ENCODE results near the gene RGS3. TPM values are rescaled to one million over a fixed set of nuclear protein-coding genes. Genes with fewer than 3 reads are reported as not detected.

RGS3 gene
- total and polyA plus RNA-seq, 2 of the 13 experiments (the other 11 are each of a cell fraction or from before 2014, with no cell fraction given), result 17.1 to 28.8 TPM

DNA sequence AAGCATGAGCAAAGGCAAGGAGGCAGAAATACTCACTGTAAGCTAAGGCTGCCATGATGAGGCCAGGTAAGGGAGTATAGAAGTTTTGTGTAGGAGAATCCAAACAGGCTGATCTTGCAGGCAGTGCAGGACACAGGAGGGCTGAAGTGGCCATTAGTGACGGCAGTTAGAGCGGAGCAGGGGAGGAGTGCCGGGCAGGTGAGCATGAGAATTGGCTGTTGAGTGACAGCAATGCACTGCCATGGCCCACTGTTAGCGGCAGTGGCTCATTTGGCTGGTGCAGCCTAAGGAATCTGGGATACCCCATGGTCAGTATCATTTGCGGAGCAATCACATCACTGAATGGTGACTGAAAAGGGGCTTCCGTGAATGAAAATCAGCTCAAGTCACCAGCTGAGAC is 22.8 kb downstream of the RGS3 start:
- in situ Hi-C loops (cut with HindIII; ENCODE audit: extremely low pct_ligation_motif_present, low pct_unique_long_range_greater_than_20kb) (no loop called here), intact Hi-C loops (cut with micrococcal nuclease; ENCODE audit: unreplicated experiment) (no loop called here)
- no peak for ATAC-seq
- BruUV-seq (replicated peaks), result no TSS peak
- Histone ChIP-seq H2AFZ (ENCODE audit: low read length) (no peak overlapping the region), H3K9ac (ENCODE audit: insufficient read depth, low read depth, low read length) (no peak overlapping the region), H3K9me3 (ENCODE audit: low read length) (no peaks in the 10 kb centered on the region), H3K4me3 (replicated peaks in 1 of 3; ENCODE audit: insufficient read depth in 1 of 3, low read depth in 2 of 3, low read length in 3 of 3) (no peak overlapping the region), H3K27ac (ENCODE audit: extremely low read length, insufficient read depth, low read length) (no peak overlapping the region), H3K36me3 (replicated peaks in 1 of 2; ENCODE audit: control insufficient read depth in 1 of 2, insufficient read depth in 2 of 2, low read length in 2 of 2) (peaks cover 18 to 51% of the 10 kb centered on the region in 2 experiments; a peak in 4 of 5 replicates), H3K4me1 (ENCODE audit: insufficient read depth, low read length) (no peaks in the 10 kb centered on the region), H4K20me1 (ENCODE audit: insufficient read depth, low read length) (no peaks in the 10 kb centered on the region), H3K4me2 (ENCODE audit: low read depth, low read length) (no peak overlapping the region), H3K79me2 (ENCODE audit: insufficient read depth, low read length) (no peaks in the 10 kb centered on the region), H3K27me3 (ENCODE audit: control insufficient read depth in 1 of 2, insufficient read depth in 2 of 2, low read length in 2 of 2) (no peaks in the 10 kb centered on the region)
- TF ChIP-seq HOXA9 (CRISPR knock-in tag; IDR thresholded peaks at IDR 0.05; ENCODE audit: borderline replicate concordance), result no peak
- TF ChIP-seq NFATC3 (CRISPR knock-in tag; IDR thresholded peaks at IDR 0.05), result no peak
- no peak for TF ChIP-seq NR2C2 (CRISPR knock-in tag; IDR thresholded peaks at IDR 0.05; ENCODE audit: borderline replicate concordance)
- TF ChIP-seq ZNF441 (CRISPR knock-in tag; IDR thresholded peaks at IDR 0.05; ENCODE audit: borderline replicate concordance), result no peak
- no peak for TF ChIP-seq TEAD3 (CRISPR knock-in tag; optimal IDR thresholded peaks at IDR 0.05; ENCODE audit: borderline replicate concordance)
- TF ChIP-seq ZFP62 (CRISPR knock-in tag; IDR thresholded peaks at IDR 0.05), result no peak
- no peak for TF ChIP-seq BRCA1 (CRISPR knock-in tag; IDR thresholded peaks at IDR 0.05)
- TF ChIP-seq ZNF337 (CRISPR knock-in tag; IDR thresholded peaks at IDR 0.05; ENCODE audit: borderline replicate concordance, low read depth), result no peak
- TF ChIP-seq NFKBIZ (CRISPR knock-in tag; IDR thresholded peaks at IDR 0.05), result no peak
- no peak for TF ChIP-seq ZNF891 (CRISPR knock-in tag; IDR thresholded peaks at IDR 0.05)
- no peak for TF ChIP-seq CBX1 (IDR thresholded peaks at IDR 0.05; ENCODE audit: low read depth)
- no peak for TF ChIP-seq SALL1 (CRISPR knock-in tag; IDR thresholded peaks at IDR 0.05)
- TF ChIP-seq, protein P1, sequence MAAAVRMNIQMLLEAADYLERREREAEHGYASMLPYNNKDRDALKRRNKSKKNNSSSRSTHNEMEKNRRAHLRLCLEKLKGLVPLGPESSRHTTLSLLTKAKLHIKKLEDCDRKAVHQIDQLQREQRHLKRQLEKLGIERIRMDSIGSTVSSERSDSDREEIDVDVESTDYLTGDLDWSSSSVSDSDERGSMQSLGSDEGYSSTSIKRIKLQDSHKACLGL (CRISPR knock-in tag; IDR thresholded peaks at IDR 0.05), result no peak
- TF ChIP-seq ZNF30 (CRISPR knock-in tag; IDR thresholded peaks at IDR 0.05), result no peak
- no peak for TF ChIP-seq FIP1L1 (IDR thresholded peaks at IDR 0.05; ENCODE audit: borderline replicate concordance, insufficient read depth, low read depth, low read length)
- POLR2A ChIA-PET, result interaction anchor here (0.7 kb wide), 1 partner anchor 993 kb away, joined by 3 read pairs; no protein-coding TSS in a partner anchor
- DNase-seq (ENCODE audit: low spot score), result no peak
- no peak for FAIRE-seq
- CTCF ChIA-PET (ENCODE audit: low intra/inter-chr PET ratio, low total read pairs), result no interaction called here
- WGBS (ENCODE audit: low lambda C conversion rate), result 98% methylated on average over 6 of the region's 6 CpGs
